ENCODE measurements around the gene CYTIP.

Gene CYTIP

GRCh38 chr2:157439824-157440186 lies 4.1 kb downstream of the CYTIP start:
- peak overlapping the region; percentile 99 for H3K4me3 ChIP-seq (ENCODE audit: low read depth, low read length)
- peak; percentile 76 for DNase-seq (ENCODE audit: low read depth)
- TF ChIP-seq CTCF (IDR thresholded peaks at IDR 0.05; ENCODE audit: insufficient read depth, low read depth, low read length, missing control alignments) = no peak

- DNase-seq (ENCODE audit: low read depth) = peak; percentile 46
- no peak for TF ChIP-seq CTCF (IDR thresholded peaks at IDR 0.05; ENCODE audit: insufficient read depth, low read depth, low read length, missing control alignments)
- H3K4me3 ChIP-seq (ENCODE audit: low read depth, low read length) = peak overlapping the region; percentile 99
Measured at GRCh38 chr2:157438863-157439823, 4.7 kb downstream of the CYTIP start.

- no peak for TF ChIP-seq CTCF (IDR thresholded peaks at IDR 0.05; ENCODE audit: insufficient read depth, low read depth, low read length, missing control alignments)
- peak overlapping the region; percentile 99 for H3K4me3 ChIP-seq (ENCODE audit: low read depth, low read length)
- no peak for DNase-seq (ENCODE audit: low read depth)
Measured at GRCh38 chr2:157433394-157433793, 10.5 kb downstream of the CYTIP start.

GRCh38 chr2:157432475-157433106 lies 11.3 kb downstream of the CYTIP start:
- H3K4me3 ChIP-seq (ENCODE audit: low read depth, low read length) = no peak overlapping the region
- no peak for TF ChIP-seq CTCF (IDR thresholded peaks at IDR 0.05; ENCODE audit: insufficient read depth, low read depth, low read length, missing control alignments)
- no peak for DNase-seq (ENCODE audit: low read depth)

- H3K4me3 ChIP-seq (ENCODE audit: low read depth, low read length) = no peak overlapping the region
- no peak for TF ChIP-seq CTCF (IDR thresholded peaks at IDR 0.05; ENCODE audit: insufficient read depth, low read depth, low read length, missing control alignments)
- no peak for DNase-seq (ENCODE audit: low read depth)
Measured at GRCh38 chr2:157431176-157431575, 12.7 kb downstream of the CYTIP start.

GRCh38 chr2:157428500-157429175 lies 15.3 kb downstream of the CYTIP start:
- no peak overlapping the region for H3K4me3 ChIP-seq (ENCODE audit: low read depth, low read length)
- DNase-seq (ENCODE audit: low read depth) = no peak
- no peak for TF ChIP-seq CTCF (IDR thresholded peaks at IDR 0.05; ENCODE audit: insufficient read depth, low read depth, low read length, missing control alignments)

Measured in GM12865 (cell line).